ENCODE measurements around the gene AAGAB.
"Not testable (repeated sequence)": the region's sequence is repeated elsewhere in the genome, so short reads cannot be mapped to it uniquely, and the experiment has no call there.

The AAGAB gene, protein sequence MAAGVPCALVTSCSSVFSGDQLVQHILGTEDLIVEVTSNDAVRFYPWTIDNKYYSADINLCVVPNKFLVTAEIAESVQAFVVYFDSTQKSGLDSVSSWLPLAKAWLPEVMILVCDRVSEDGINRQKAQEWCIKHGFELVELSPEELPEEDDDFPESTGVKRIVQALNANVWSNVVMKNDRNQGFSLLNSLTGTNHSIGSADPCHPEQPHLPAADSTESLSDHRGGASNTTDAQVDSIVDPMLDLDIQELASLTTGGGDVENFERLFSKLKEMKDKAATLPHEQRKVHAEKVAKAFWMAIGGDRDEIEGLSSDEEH

GRCh38 chr15:67254238-67255175 is at the start of gene AAGAB, which contains the start of gene IQCH:
AAGAB (minus strand) TSS chr15:67254661; CDS start chr15:67254631, 30 bp downstream.
IQCH (plus strand) TSS chr15:67254786; CDS start chr15:67254897, 111 bp downstream.
- DNase-seq, result peak; percentile 99

GRCh38 chr15:67303490-67304363 is 49.3 kb upstream of the AAGAB start:
- DNase-seq, result no peak

- no peak for DNase-seq
Observed at GRCh38 chr15:67300266-67301025, 46.0 kb upstream of the AAGAB start.

DNA sequence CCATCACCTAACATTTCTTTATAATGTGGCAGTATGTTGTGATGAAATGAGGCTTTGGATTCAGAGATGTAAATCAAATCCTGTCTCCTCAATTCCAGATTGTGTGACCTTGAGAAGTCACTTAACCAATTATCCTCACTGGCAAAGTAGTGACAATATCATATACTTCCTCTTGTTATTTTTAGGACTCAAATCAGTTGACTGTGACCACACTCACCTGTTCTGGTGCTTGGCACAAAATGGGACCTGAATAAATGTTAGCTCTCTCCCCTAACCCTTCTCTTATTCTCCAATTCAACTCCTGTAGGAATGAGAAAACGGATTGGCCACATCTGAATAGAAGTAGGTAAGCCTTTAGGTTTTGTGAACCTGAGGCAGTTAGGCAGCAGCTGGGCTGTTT is 42.2 kb upstream of the AAGAB start:
- DNase-seq, result no peak

GRCh38 chr15:67296188-67296587 is 41.7 kb upstream of the AAGAB start:
- DNase-seq, result no peak

DNA sequence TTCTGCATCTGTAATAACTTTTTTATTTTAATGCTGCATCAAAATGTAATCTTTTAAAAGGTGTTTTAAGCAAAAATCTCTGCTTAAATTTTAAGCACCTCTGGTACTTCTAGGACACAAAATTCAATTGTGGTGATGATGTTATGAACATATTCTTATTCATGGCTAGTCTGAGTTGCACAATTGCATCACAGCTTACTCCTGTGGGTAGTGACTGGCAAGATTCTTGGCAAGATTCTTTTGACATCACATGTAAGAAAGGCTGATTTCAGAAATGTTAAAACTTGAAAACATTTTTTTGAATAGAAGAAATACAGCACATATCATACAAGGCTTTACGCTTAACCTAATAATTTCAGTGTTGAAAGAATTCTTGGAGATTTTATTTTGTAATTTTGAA is 35.9 kb upstream of the AAGAB start:
- DNase-seq, result no peak

- DNase-seq, result not testable (repeated sequence)
Observed at GRCh38 chr15:67286400-67286799, 31.9 kb upstream of the AAGAB start.

GRCh38 chr15:67285625-67286024 is 31.2 kb upstream of the AAGAB start:
- not testable (repeated sequence) for DNase-seq

GRCh38 chr15:67281714-67282113 is 27.3 kb upstream of the AAGAB start:
- DNase-seq, result no peak

DNA sequence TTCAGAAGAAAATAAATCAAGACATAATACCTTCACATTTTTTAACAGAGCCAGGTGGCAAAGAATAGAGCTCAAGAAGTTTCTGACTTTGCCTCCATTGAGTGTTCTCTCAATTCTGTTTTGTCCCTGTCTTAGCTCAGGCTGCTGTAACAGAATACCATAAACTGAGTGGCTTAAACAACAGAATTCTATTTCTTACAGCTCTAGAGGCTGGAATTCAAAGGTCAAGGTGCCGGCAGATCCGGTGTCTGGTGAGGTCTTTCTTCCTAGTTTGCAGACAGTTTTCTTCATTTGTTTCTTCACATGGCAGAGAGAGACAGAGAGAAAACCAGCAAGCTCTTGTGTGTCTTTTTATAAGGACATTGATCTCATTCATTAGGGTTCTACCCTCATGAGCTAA is 25.8 kb upstream of the AAGAB start:
- DNase-seq, result no peak

GRCh38 chr15:67276666-67277065 is 22.2 kb upstream of the AAGAB start:
- DNase-seq, result no peak

- DNase-seq, result no peak
Observed at GRCh38 chr15:67274236-67274635, 19.8 kb upstream of the AAGAB start.

DNA sequence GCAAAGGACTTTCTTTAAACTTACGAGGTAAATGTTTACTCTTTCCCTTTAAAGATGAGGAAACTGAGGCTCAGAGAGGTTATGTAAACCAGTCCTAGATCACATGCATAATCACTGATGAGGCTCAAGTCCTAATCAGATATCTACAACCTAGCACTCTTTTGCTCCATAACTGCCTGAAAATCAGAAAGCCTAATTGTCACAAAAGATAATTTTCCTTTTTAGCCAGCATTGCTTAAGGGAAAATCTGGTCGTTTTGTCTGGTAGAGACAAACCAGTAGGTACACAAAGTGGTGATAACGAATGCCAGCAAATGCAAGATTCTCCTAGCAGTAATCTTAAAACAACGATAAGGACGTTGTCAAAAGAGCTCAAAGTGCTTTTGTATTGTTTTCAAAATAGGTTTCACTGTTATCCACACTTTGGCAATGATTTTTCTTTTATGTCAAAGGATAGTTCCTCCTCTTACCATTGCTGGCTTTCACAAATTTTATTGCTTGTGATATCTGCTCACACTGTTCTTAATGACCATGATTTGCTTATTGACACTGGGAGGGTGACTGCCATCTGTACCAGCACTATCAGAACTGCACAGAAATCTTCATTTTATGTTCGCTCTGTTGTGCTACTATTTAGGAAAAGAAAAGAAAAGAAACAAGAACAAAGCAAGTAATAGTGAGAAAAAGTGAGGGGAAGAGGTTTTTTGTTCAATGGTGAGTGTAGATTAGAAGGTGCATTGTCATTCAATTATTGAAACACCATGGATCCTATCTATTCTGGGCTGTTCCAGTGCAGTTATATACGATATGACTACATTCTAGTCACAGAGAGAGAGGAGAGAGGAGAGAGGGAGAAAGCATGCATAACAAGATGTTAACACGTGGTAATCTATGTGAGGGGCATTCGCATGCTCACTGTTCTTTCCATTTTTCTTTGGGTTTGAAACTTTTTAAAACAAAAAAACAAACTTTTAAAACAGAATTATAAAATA is 13.8 kb upstream of the AAGAB start:
- no peak for DNase-seq

DNA sequence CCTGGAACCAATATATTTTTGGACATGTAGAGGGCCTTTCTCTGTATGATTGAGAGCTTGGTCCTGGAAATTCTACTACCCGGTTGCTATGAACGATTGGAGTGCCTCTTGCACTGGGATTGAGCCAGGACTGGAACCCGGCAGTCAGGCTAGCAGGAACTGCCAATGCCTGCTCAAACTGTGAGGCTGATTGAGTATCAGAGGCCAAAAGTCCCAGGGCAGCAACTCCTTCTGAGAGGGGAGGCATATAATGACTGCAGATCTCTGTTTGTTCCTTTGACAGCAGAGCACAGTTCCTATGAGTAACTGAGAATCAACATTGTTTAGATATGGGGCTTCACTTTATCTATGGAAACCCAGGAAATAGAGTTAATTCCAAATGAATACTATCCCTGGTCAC is 13.0 kb upstream of the AAGAB start:
- no peak for DNase-seq

- DNase-seq, result no peak
Observed at GRCh38 chr15:67266870-67267269, 12.4 kb upstream of the AAGAB start.

DNA sequence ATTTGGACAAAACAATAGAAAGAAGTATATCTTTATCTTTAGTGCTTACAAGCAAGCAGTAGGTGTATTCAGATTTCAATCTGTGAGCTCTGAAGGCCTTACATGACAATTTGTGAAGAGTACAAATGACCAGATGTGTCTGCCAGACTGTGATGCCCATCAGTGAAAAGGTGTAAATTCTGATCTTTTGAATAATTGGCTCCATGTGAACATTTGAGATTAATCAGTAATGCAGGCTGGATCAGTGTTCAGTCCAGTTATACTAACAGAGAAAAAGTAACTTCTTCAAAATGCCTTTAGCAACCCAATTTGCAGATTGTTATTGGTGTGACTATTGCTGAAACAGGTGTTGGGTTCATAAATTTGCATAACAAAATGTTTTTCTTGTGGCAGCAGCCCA is 5.3 kb upstream of the AAGAB start:
- no peak for DNase-seq

GRCh38 chr15:67259379-67259778 is 4.9 kb upstream of the AAGAB start:
- DNase-seq, result no peak

- DNase-seq, result not testable (repeated sequence)
Observed at GRCh38 chr15:67258412-67258811, 4.0 kb upstream of the AAGAB start.

DNA sequence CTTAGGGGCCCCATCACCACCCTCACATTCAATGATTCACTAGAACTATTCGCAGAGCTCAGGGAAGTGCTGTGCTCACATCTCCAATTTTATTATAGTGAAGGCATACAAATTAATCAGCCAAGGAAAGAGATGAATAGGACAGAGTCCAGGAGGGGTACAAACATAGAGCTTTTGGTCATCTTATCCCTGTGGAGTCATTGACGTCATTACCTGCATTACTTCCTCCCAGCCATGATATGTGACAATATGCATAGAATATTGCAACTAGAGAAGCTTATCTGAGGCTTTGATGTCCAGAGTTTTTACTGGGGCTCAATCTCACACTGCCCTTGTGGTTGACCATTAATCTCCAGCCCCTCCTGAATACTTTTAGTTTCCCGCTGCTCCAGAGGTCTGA is 1.6 kb upstream of the AAGAB start:
- DNase-seq, result no peak

- no peak for DNase-seq
Observed at GRCh38 chr15:67253549-67254237, 768 bp downstream of the AAGAB start.

Measured in right hindlimb (tissue), 1 donor.